IPS-18c (cell line): ENCODE measurements around the gene SNAPC4.
"Not testable (repeated sequence)": the region's sequence is repeated elsewhere in the genome, so short reads cannot be mapped to it uniquely, and the experiment has no call there.

Experiments used
- H3K4me3 ChIP-seq: 2 replicates; pipeline ENCODE4 v1.7.0; 2013; ENCODE audit warnings: low read depth, mild to moderate bottlenecking, low read length, moderate library complexity; ENCODE audit not compliant: insufficient read depth
- H3K9me3 ChIP-seq: one replicate; pipeline ENCODE4 v1.6.1; 2013; ENCODE audit warnings: mild to moderate bottlenecking, low read length, moderate library complexity; ENCODE audit not compliant: control insufficient read depth, insufficient read depth

SNAPC4 gene

GRCh38 chr9:136421791-136422190 is 21.8 kb upstream of the SNAPC4 start:
- no peak overlapping the region for H3K4me3 ChIP-seq
- no peaks in the 10 kb centered on the region for H3K9me3 ChIP-seq

GRCh38 chr9:136419092-136419420 is 19.1 kb upstream of the SNAPC4 start:
- H3K4me3 ChIP-seq: no peak overlapping the region
- no peaks in the 10 kb centered on the region for H3K9me3 ChIP-seq

- Histone ChIP-seq H3K4me3 (no peak overlapping the region), H3K9me3 (no peaks in the 10 kb centered on the region)
Measured at GRCh38 chr9:136418182-136419091, 18.5 kb upstream of the SNAPC4 start.

GRCh38 chr9:136416914-136417313 is 16.9 kb upstream of the SNAPC4 start:
- Histone ChIP-seq H3K9me3 (no peaks in the 10 kb centered on the region), H3K4me3 (no peak overlapping the region)

GRCh38 chr9:136416427-136416826 is 16.5 kb upstream of the SNAPC4 start:
- no peaks in the 10 kb centered on the region for H3K9me3 ChIP-seq
- no peak overlapping the region for H3K4me3 ChIP-seq

GRCh38 chr9:136412962-136413361 is 13.0 kb upstream of the SNAPC4 start:
- Histone ChIP-seq H3K4me3 (no peak overlapping the region), H3K9me3 (no peaks in the 10 kb centered on the region)

GRCh38 chr9:136411378-136411777 is 11.4 kb upstream of the SNAPC4 start:
- Histone ChIP-seq H3K9me3 (peaks cover 2% of the 10 kb centered on the region), H3K4me3 (peak overlapping the region; percentile 96)

GRCh38 chr9:136410500-136411287 is 10.7 kb upstream of the SNAPC4 start, which contains the start of the genes ENTR1 and PMPCA:
ENTR1 (minus strand) TSS chr9:136410614; CDS start chr9:136410397, 217 bp downstream.
PMPCA (plus strand) TSS chr9:136410658; CDS start chr9:136410669, 11 bp downstream.
- H3K9me3 ChIP-seq: peaks cover 2% of the 10 kb centered on the region

GRCh38 chr9:136409557-136410455 is 9.8 kb upstream of the SNAPC4 start:
- Histone ChIP-seq H3K9me3 (peaks cover 2% of the 10 kb centered on the region), H3K4me3 (peak overlapping the region; percentile 84)

More at GRCh38 chr9:136410500-136411287, 10.7 kb upstream of the SNAPC4 start, which contains the start of the genes ENTR1 and PMPCA:
- H3K4me3 ChIP-seq: peak within 1 kb of the TSS; percentile 96

GRCh38 chr9:136407911-136408310 is 7.9 kb upstream of the SNAPC4 start:
- Histone ChIP-seq H3K9me3 (peaks cover 2% of the 10 kb centered on the region), H3K4me3 (no peak overlapping the region)

GRCh38 chr9:136407061-136407460 is 7.1 kb upstream of the SNAPC4 start:
- H3K9me3 ChIP-seq, H3K4me3 ChIP-seq: not testable (repeated sequence)

GRCh38 chr9:136405904-136406303 is 5.9 kb upstream of the SNAPC4 start:
- H3K9me3 ChIP-seq, H3K4me3 ChIP-seq: not testable (repeated sequence)

GRCh38 chr9:136405481-136405880 is 5.5 kb upstream of the SNAPC4 start:
- Histone ChIP-seq H3K9me3 (peaks cover 2% of the 10 kb centered on the region), H3K4me3 (no peak overlapping the region)

- Histone ChIP-seq H3K9me3 (peaks cover 2% of the 10 kb centered on the region), H3K4me3 (no peak overlapping the region)
Measured at GRCh38 chr9:136404801-136405136, 4.8 kb upstream of the SNAPC4 start.

- no peak overlapping the region for H3K4me3 ChIP-seq
- H3K9me3 ChIP-seq: peaks cover 2% of the 10 kb centered on the region
Measured at GRCh38 chr9:136403915-136404800, 4.2 kb upstream of the SNAPC4 start.

GRCh38 chr9:136403538-136403914 is 3.6 kb upstream of the SNAPC4 start:
- peaks cover 2% of the 10 kb centered on the region for H3K9me3 ChIP-seq
- no peak overlapping the region for H3K4me3 ChIP-seq
